Measurements from ENCODE around the gene DLX1.
"Not testable (repeated sequence)": the region's sequence is repeated elsewhere in the genome, so short reads cannot be mapped to it uniquely, and the experiment has no call there.

The DLX1 gene

GRCh38 chr2:172109256-172109987 is 24.1 kb downstream of the DLX1 start:
- in situ Hi-C loops (cut with MboI; ENCODE audit: low sequenced_read_pairs), result no loop called here

- in situ Hi-C loops (cut with MboI; ENCODE audit: low sequenced_read_pairs), result loop anchor here (10.0 kb wide), 2 partner anchors 405 to 515 kb away; no protein-coding TSS in a partner anchor
Measured at GRCh38 chr2:172109988-172110811, 24.9 kb downstream of the DLX1 start.

GRCh38 chr2:172113617-172114016 is 28.3 kb downstream of the DLX1 start:
- in situ Hi-C loops (cut with MboI; ENCODE audit: low sequenced_read_pairs), result loop anchor here (10.0 kb wide), 2 partner anchors 409 to 519 kb away; no protein-coding TSS in a partner anchor

GRCh38 chr2:172114176-172114575 is 28.9 kb downstream of the DLX1 start:
- in situ Hi-C loops (cut with MboI; ENCODE audit: low sequenced_read_pairs), result loop anchor here (10.0 kb wide), 2 partner anchors 409 to 519 kb away; no protein-coding TSS in a partner anchor

GRCh38 chr2:172114579-172114978 is 29.3 kb downstream of the DLX1 start:
- in situ Hi-C loops (cut with MboI; ENCODE audit: low sequenced_read_pairs), result loop anchor here (10.0 kb wide), 2 partner anchors 410 to 520 kb away; no protein-coding TSS in a partner anchor

- in situ Hi-C loops (cut with MboI; ENCODE audit: low sequenced_read_pairs), result loop anchor here (10.0 kb wide), 2 partner anchors 411 to 521 kb away; no protein-coding TSS in a partner anchor
Measured at GRCh38 chr2:172116107-172116506, 30.8 kb downstream of the DLX1 start.

GRCh38 chr2:172119089-172119488 is 33.8 kb downstream of the DLX1 start:
- in situ Hi-C loops (cut with MboI; ENCODE audit: low sequenced_read_pairs), result loop anchor here (10.0 kb wide), 2 partner anchors 414 to 524 kb away; no protein-coding TSS in a partner anchor

- in situ Hi-C loops (cut with MboI; ENCODE audit: low sequenced_read_pairs), result no loop called here
Measured at GRCh38 chr2:172120118-172120517, 34.8 kb downstream of the DLX1 start.

GRCh38 chr2:172128484-172128883 is 43.2 kb downstream of the DLX1 start:
- in situ Hi-C loops (cut with MboI; ENCODE audit: low sequenced_read_pairs), result no loop called here

- in situ Hi-C loops (cut with MboI; ENCODE audit: low sequenced_read_pairs), result no loop called here
Measured at GRCh38 chr2:172129404-172129803, 44.1 kb downstream of the DLX1 start.

- in situ Hi-C loops (cut with MboI; ENCODE audit: low sequenced_read_pairs), result no loop called here
Measured at GRCh38 chr2:172131713-172132555, 46.6 kb downstream of the DLX1 start.

GRCh38 chr2:172134270-172134669 is 49.0 kb downstream of the DLX1 start:
- in situ Hi-C loops (cut with MboI; ENCODE audit: low sequenced_read_pairs), result no loop called here

- in situ Hi-C loops (cut with MboI; ENCODE audit: low sequenced_read_pairs), result no loop called here
Measured at GRCh38 chr2:172135446-172135845, 50.1 kb downstream of the DLX1 start.

- in situ Hi-C loops (cut with MboI; ENCODE audit: low sequenced_read_pairs), result no loop called here
Measured at GRCh38 chr2:172137109-172137508, 51.8 kb downstream of the DLX1 start.

GRCh38 chr2:172137943-172138342 is 52.6 kb downstream of the DLX1 start:
- in situ Hi-C loops (cut with MboI; ENCODE audit: low sequenced_read_pairs), result no loop called here

GRCh38 chr2:172138727-172139126 is 53.4 kb downstream of the DLX1 start:
- in situ Hi-C loops (cut with MboI; ENCODE audit: low sequenced_read_pairs), result not testable (repeated sequence)

Data from HL-60/S4 (cell line).